Astrocyte (in vitro differentiated cells and primary cell): Measurements from ENCODE around the gene RGS16. TPM values are rescaled to one million over a fixed set of nuclear protein-coding genes. Genes with fewer than 3 reads are reported as not detected.

Experiments
- DNase-seq: peaks from one replicate; pipeline ENCODE4 v3.0.0-alpha.2; 2010; ENCODE audit warnings: low read depth
- FAIRE-seq: peaks from 2 replicates; lab custom pipeline; 2011; peaks lifted over from hg19 to GRCh38; lab: Jason Lieb, UNC
- H2AFZ ChIP-seq: 2 replicates; pipeline ENCODE4 v1.6.0; 2012; ENCODE audit warnings: low read depth, low read length, inconsistent platforms
- H3K27ac ChIP-seq: 2 replicates; pipeline ENCODE4 v1.5.1; 2011; ENCODE audit warnings: low read depth, low read length, inconsistent platforms
- H3K27me3 ChIP-seq: 2 replicates; pipeline ENCODE4 v1.6.0; 2011; ENCODE audit warnings: low read length, inconsistent platforms; ENCODE audit not compliant: insufficient read depth
- H3K36me3 ChIP-seq: 2 replicates; pipeline ENCODE4 v1.5.1; 2011; ENCODE audit warnings: low read length, inconsistent platforms; ENCODE audit not compliant: insufficient read depth
- H3K4me1 ChIP-seq: 2 replicates; pipeline ENCODE4 v1.5.1; 2011; ENCODE audit warnings: low read length, inconsistent platforms; ENCODE audit not compliant: insufficient read depth
- H3K4me2 ChIP-seq: 2 replicates; pipeline ENCODE4 v1.6.0; 2012; ENCODE audit warnings: low read length, inconsistent platforms
- H3K4me3 ChIP-seq: 2 replicates; pipeline ENCODE4 v1.5.1; 2011; ENCODE audit warnings: low read depth, mild to moderate bottlenecking, low read length, inconsistent platforms; ENCODE audit not compliant: insufficient read depth
- H3K79me2 ChIP-seq: 2 replicates; pipeline ENCODE4 v1.6.0; 2012; ENCODE audit warnings: mild to moderate bottlenecking, low read length, inconsistent platforms; ENCODE audit not compliant: insufficient read depth
- H3K9ac ChIP-seq: 2 replicates; pipeline ENCODE4 v1.6.0; 2012; ENCODE audit warnings: mild to moderate bottlenecking, low read length, inconsistent platforms
- H3K9me3 ChIP-seq: 2 replicates; pipeline ENCODE4 v1.5.1; 2012; ENCODE audit warnings: low read depth, mild to moderate bottlenecking, low read length, inconsistent platforms; ENCODE audit not compliant: insufficient read depth
- H4K20me1 ChIP-seq: 2 replicates; pipeline ENCODE4 v1.6.0; 2012; ENCODE audit warnings: low read length, inconsistent platforms; ENCODE audit not compliant: insufficient read depth
- H3K27ac Mint-ChIP-seq: one replicate; pipeline ENCODE4 v1.8.0; 2021; ENCODE audit warnings: mild to moderate bottlenecking, mixed read lengths; ENCODE audit not compliant: unreplicated experiment
- H3K27me3 Mint-ChIP-seq: one replicate; pipeline ENCODE4 v1.8.0; 2021; ENCODE audit warnings: low read depth, mixed read lengths; ENCODE audit not compliant: unreplicated experiment
- H3K36me3 Mint-ChIP-seq: one replicate; pipeline ENCODE4 v1.8.0; 2021; ENCODE audit warnings: low read depth, mixed read lengths; ENCODE audit not compliant: unreplicated experiment
- H3K4me1 Mint-ChIP-seq: one replicate; pipeline ENCODE4 v1.8.0; 2021; ENCODE audit warnings: low read depth, mixed read lengths; ENCODE audit not compliant: unreplicated experiment
- H3K4me3 Mint-ChIP-seq: one replicate; pipeline ENCODE4 v1.8.0; 2021; ENCODE audit warnings: mild to moderate bottlenecking, moderate library complexity, mixed read lengths; ENCODE audit not compliant: unreplicated experiment
- H3K9me3 Mint-ChIP-seq: one replicate; pipeline ENCODE4 v1.8.0; 2021; ENCODE audit warnings: mild to moderate bottlenecking, mixed read lengths; ENCODE audit not compliant: unreplicated experiment
- CTCF ChIP-seq: IDR thresholded peaks from 2 replicates; pipeline ENCODE4 v1.5.1; 2011; ENCODE audit warnings: low read depth, mild to moderate bottlenecking, inconsistent platforms, low read length, moderate library complexity; ENCODE audit not compliant: insufficient read depth
- EZH2 ChIP-seq: IDR thresholded peaks from 2 replicates; pipeline ENCODE4 v1.6.1; 2012; ENCODE audit warnings: mild to moderate bottlenecking, low read length, inconsistent platforms; ENCODE audit not compliant: insufficient read depth
- total RNA-seq: library from RNA; stranded (reverse); gene quantifications from 2 replicates; pipeline ENCODE4 v1.2.1, GENCODE V29; 2021

RGS16 gene
- total RNA-seq, 1 donor from 2014 or later = 4.3 TPM

- DNase-seq (no peak), FAIRE-seq (no peak)
- Histone ChIP-seq H3K79me2 (no peaks in the 10 kb centered on the region), H3K27me3 (no peaks in the 10 kb centered on the region), H4K20me1 (no peaks in the 10 kb centered on the region), H3K4me2 (no peak overlapping the region), H3K4me3 (no peak overlapping the region), H3K9ac (no peak overlapping the region), H3K27ac (no peak overlapping the region), H2AFZ (no peak overlapping the region), H3K36me3 (no peaks in the 10 kb centered on the region), H3K9me3 (no peaks in the 10 kb centered on the region), H3K4me1 (no peaks in the 10 kb centered on the region)
- peaks cover 21% of the 10 kb centered on the region for H3K27me3 Mint-ChIP-seq
- H3K27ac Mint-ChIP-seq = no peak overlapping the region
- peaks cover 4% of the 10 kb centered on the region for H3K9me3 Mint-ChIP-seq
- TF ChIP-seq EZH2 (no peak), CTCF (no peak)
- no peak overlapping the region for H3K4me3 Mint-ChIP-seq
- H3K4me1 Mint-ChIP-seq = no peaks in the 10 kb centered on the region
- peaks cover 3% of the 10 kb centered on the region for H3K36me3 Mint-ChIP-seq
Measured at GRCh38 chr1:182652933-182653332, 48.7 kb upstream of the RGS16 start.

GRCh38 chr1:182651339-182651724 is 47.1 kb upstream of the RGS16 start:
- H3K79me2 ChIP-seq = no peaks in the 10 kb centered on the region
- H3K9ac ChIP-seq = no peak overlapping the region
- no peak for FAIRE-seq
- no peak overlapping the region for H2AFZ ChIP-seq
- H3K4me2 ChIP-seq = no peak overlapping the region
- H3K27ac ChIP-seq = no peak overlapping the region
- DNase-seq = no peak
- TF ChIP-seq EZH2 (no peak), CTCF (no peak)
- no peaks in the 10 kb centered on the region for H4K20me1 ChIP-seq
- Mint-ChIP-seq H3K9me3 (peaks cover 4% of the 10 kb centered on the region), H3K4me1 (no peaks in the 10 kb centered on the region), H3K27ac (no peak overlapping the region), H3K27me3 (peaks cover 13% of the 10 kb centered on the region), H3K4me3 (no peak overlapping the region), H3K36me3 (peaks cover 3% of the 10 kb centered on the region)
- no peaks in the 10 kb centered on the region for H3K36me3 ChIP-seq
- H3K4me3 ChIP-seq = no peak overlapping the region
- H3K9me3 ChIP-seq = no peaks in the 10 kb centered on the region
- H3K27me3 ChIP-seq = no peaks in the 10 kb centered on the region
- H3K4me1 ChIP-seq = no peaks in the 10 kb centered on the region

GRCh38 chr1:182650678-182651338 is 46.6 kb upstream of the RGS16 start:
- Histone ChIP-seq H2AFZ (no peak overlapping the region), H3K4me2 (no peak overlapping the region), H4K20me1 (no peaks in the 10 kb centered on the region), H3K4me1 (no peaks in the 10 kb centered on the region), H3K36me3 (no peaks in the 10 kb centered on the region), H3K27me3 (no peaks in the 10 kb centered on the region), H3K4me3 (no peak overlapping the region), H3K9me3 (no peaks in the 10 kb centered on the region), H3K9ac (no peak overlapping the region), H3K27ac (no peak overlapping the region), H3K79me2 (no peaks in the 10 kb centered on the region)
- Mint-ChIP-seq H3K27me3 (peaks cover 11% of the 10 kb centered on the region), H3K27ac (no peak overlapping the region), H3K4me1 (no peaks in the 10 kb centered on the region), H3K4me3 (no peak overlapping the region), H3K9me3 (peaks cover 4% of the 10 kb centered on the region), H3K36me3 (peaks cover 3% of the 10 kb centered on the region)
- no peak for FAIRE-seq
- DNase-seq = no peak
- no peak for TF ChIP-seq EZH2
- no peak for TF ChIP-seq CTCF
